NB4 (cell line): ENCODE data around the gene ZFYVE1.

Source experiments
- DNase-seq: peaks from one replicate; pipeline ENCODE4 v3.0.0; 2010; ENCODE audit warnings: low read depth
- H3K4me3 ChIP-seq: one replicate; pipeline ENCODE4 v1.5.1; 2011; ENCODE audit warnings: mild to moderate bottlenecking, low read depth, low read length, moderate library complexity
- CTCF ChIP-seq: IDR thresholded peaks from one replicate; pipeline ENCODE4 v1.5.1; 2012; ENCODE audit warnings: low read depth, low read length
- MAX ChIP-seq: IDR thresholded peaks from 2 replicates; pipeline ENCODE4 v1.6.1; 2011; ENCODE audit warnings: low read depth, low read length
- MYC ChIP-seq: IDR thresholded peaks from 2 replicates; pipeline ENCODE4 v1.6.1; 2011; ENCODE audit warnings: low read depth, low read length
- POLR2A ChIP-seq: IDR thresholded peaks from 2 replicates; pipeline ENCODE4 v1.6.1; 2011; ENCODE audit warnings: mild to moderate bottlenecking; ENCODE audit not compliant: insufficient read length; ENCODE audit errors: extremely low read depth

The ZFYVE1 gene

GRCh38 chr14:73026845-73027542 lies at the start of gene ZFYVE1:
Gene ZFYVE1 (minus strand): TSS chr14:73027106. CDS start chr14:73024508, 2,598 bp downstream.
- TF ChIP-seq CTCF, result no peak
- peak; percentile 87 for TF ChIP-seq MYC
- TF ChIP-seq POLR2A, result peak; percentile 25
- peak; percentile 53 for TF ChIP-seq MAX
- peak within 1 kb of the TSS; percentile 83 for H3K4me3 ChIP-seq
- DNase-seq, result peak; percentile 98

GRCh38 chr14:73069585-73069984 lies 42.7 kb upstream of the ZFYVE1 start:
- DNase-seq, result no peak
- H3K4me3 ChIP-seq, result no peak overlapping the region
- TF ChIP-seq MAX, result no peak
- no peak for TF ChIP-seq MYC
- TF ChIP-seq CTCF, result no peak
- TF ChIP-seq POLR2A, result no peak

DNA sequence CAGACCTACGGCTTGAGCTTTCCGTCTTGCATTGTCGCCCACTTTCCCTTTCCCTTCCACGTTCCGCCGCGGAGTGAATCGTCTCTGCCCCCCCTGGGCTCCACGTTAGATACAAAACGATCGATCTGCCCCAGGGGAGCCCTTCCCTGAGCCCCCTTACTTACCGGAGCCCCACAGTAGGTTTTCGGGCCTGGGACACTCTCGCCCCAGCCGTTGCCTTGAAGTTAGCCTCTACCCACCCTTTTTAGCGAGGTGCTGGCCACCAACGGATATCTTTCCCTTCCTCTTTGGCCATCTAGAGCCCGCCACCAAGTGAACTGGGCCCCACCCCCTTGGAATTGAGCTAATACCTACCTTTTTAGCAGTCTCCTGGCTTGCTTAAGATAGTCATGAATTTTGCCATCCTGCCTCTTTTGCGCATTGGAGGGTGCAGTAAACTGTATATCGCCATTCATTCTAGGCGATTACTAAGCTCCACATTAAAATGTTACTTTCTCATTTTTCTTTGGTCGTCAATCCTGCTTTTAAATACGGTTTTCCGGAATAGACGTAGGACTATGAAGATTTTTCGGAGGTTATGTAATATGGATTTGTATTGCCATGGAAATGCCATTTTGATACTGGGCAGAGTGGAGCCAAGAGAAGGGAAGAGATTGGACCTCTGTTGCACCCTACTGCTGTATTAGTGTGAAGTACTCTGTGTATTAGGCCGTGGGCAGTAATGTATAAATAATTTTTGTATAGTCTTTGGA lies 32.2 kb upstream of the ZFYVE1 start:
- DNase-seq, result peak; percentile 73
- H3K4me3 ChIP-seq, result peak overlapping the region; percentile 100
- no peak for TF ChIP-seq CTCF
- peak; percentile 28; the same call in 1 of the 2 replicates for TF ChIP-seq MYC
- TF ChIP-seq MAX, result no peak; the same call in none of the 2 replicates

GRCh38 chr14:73058224-73058921 lies 31.5 kb upstream of the ZFYVE1 start, which contains the start of gene RBM25:
Gene RBM25 (plus strand): TSS chr14:73058534. CDS start chr14:73071642, 13,108 bp downstream.
- H3K4me3 ChIP-seq, result peak within 1 kb of the TSS; percentile 100
- peak; percentile 98 for DNase-seq
- TF ChIP-seq POLR2A (peak; percentile 97), MYC (peak; percentile 87), CTCF (peak; percentile 4), MAX (peak; percentile 75; the same call in 1 of the 2 replicates)

DNA sequence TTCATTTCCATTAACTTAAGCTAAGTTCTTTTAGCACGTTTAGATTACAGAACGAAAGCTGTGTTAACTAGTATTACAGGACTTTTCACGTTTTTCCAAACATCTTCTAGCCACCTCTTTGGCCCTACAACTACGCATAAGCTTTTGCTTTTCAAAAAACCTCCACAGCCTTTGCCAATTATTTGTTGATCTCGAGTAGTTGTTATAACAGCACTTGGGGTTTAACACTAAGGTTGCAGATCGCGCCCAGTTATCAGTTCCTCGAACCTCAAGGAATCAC lies 31.0 kb upstream of the ZFYVE1 start:
- peak overlapping the region; percentile 100 for H3K4me3 ChIP-seq
- no peak for DNase-seq
- TF ChIP-seq MAX (no peak), POLR2A (no peak), MYC (no peak), CTCF (no peak)
